Loucy (cell line): ENCODE data around the gene KIF14.

Source experiments
- H2AFZ ChIP-seq: fragments of 200-600 bp; sonication (generic); 2 replicates; pipeline ENCODE4 v1.6.0; 2016; ENCODE audit warnings: antibody characterized with exemption, mild to moderate bottlenecking, low read length, moderate library complexity
- H3F3A ChIP-seq: fragments of 200-600 bp; 2 replicates; pipeline ENCODE4 v1.6.0; 2016; ENCODE audit warnings: antibody characterized with exemption, low read depth, mild to moderate bottlenecking
- H3K27me3 ChIP-seq: fragments of 200-600 bp; sonication (generic); 2 replicates; pipeline ENCODE4 v1.6.1; 2014; ENCODE audit warnings: low read length, mild to moderate bottlenecking; ENCODE audit not compliant: insufficient read depth, poor library complexity, severe bottlenecking
- H3K36me3 ChIP-seq: fragments of 200-600 bp; sonication (generic); 2 replicates; pipeline ENCODE4 v1.6.1; 2016; ENCODE audit warnings: low read length; ENCODE audit not compliant: insufficient read depth
- H3K4me1 ChIP-seq: fragments of 200-600 bp; sonication (generic); 2 replicates; pipeline ENCODE4 v1.5.1; 2014; ENCODE audit warnings: low read length, mild to moderate bottlenecking; ENCODE audit not compliant: insufficient read depth, poor library complexity, severe bottlenecking
- H3K4me2 ChIP-seq: fragments of 200-600 bp; sonication (generic); 2 replicates; pipeline ENCODE4 v1.6.0; 2014; ENCODE audit warnings: antibody characterized with exemption, low read length, low read depth, mild to moderate bottlenecking; ENCODE audit not compliant: poor library complexity, severe bottlenecking
- H3K4me3 ChIP-seq: fragments of 200-600 bp; sonication (generic); 2 replicates; pipeline ENCODE4 v1.5.1; 2014; ENCODE audit warnings: low read length, mild to moderate bottlenecking, mixed read lengths; ENCODE audit not compliant: poor library complexity, severe bottlenecking
- H3K79me2 ChIP-seq: fragments of 200-600 bp; sonication (generic); 2 replicates; pipeline ENCODE4 v1.6.1; 2014; ENCODE audit warnings: low read length; ENCODE audit not compliant: insufficient read depth
- H3K9ac ChIP-seq: fragments of 200-600 bp; sonication (generic); 2 replicates; pipeline ENCODE4 v1.6.0; 2014; ENCODE audit warnings: mild to moderate bottlenecking, low read depth, low read length, moderate library complexity; ENCODE audit not compliant: poor library complexity, severe bottlenecking
- H3K9me2 ChIP-seq: fragments of 200-600 bp; sonication (generic); replicated peaks from 2 replicates; pipeline ENCODE4 v1.6.1; 2016; ENCODE audit warnings: low read depth, low read length, mixed read lengths
- H3K9me3 ChIP-seq: fragments of 200-600 bp; sonication (generic); 2 replicates; pipeline ENCODE4 v1.6.1; 2014; ENCODE audit warnings: mild to moderate bottlenecking, antibody characterized with exemption, low read length, low read depth; ENCODE audit not compliant: insufficient read depth
- H4K20me1 ChIP-seq: fragments of 200-600 bp; sonication (generic); 2 replicates; pipeline ENCODE4 v1.6.0; 2014; ENCODE audit warnings: antibody characterized with exemption, low read length, mild to moderate bottlenecking; ENCODE audit not compliant: insufficient read depth, poor library complexity, severe bottlenecking
- EZH2phosphoT487 ChIP-seq: fragments of 200-600 bp; IDR thresholded peaks from 2 replicates; pipeline ENCODE4 v1.6.1; 2018; ENCODE audit warnings: antibody characterized with exemption, mild to moderate bottlenecking, moderate library complexity, borderline replicate concordance
- TF ChIP-seq, protein P1 (sequence below): fragments of 200-600 bp; sonication (generic); conservative IDR thresholded peaks from 2 replicates; pipeline ENCODE4 v1.5.1; 2014; ENCODE audit warnings: mild to moderate bottlenecking, antibody characterized with exemption, low read length

Gene KIF14

DNA sequence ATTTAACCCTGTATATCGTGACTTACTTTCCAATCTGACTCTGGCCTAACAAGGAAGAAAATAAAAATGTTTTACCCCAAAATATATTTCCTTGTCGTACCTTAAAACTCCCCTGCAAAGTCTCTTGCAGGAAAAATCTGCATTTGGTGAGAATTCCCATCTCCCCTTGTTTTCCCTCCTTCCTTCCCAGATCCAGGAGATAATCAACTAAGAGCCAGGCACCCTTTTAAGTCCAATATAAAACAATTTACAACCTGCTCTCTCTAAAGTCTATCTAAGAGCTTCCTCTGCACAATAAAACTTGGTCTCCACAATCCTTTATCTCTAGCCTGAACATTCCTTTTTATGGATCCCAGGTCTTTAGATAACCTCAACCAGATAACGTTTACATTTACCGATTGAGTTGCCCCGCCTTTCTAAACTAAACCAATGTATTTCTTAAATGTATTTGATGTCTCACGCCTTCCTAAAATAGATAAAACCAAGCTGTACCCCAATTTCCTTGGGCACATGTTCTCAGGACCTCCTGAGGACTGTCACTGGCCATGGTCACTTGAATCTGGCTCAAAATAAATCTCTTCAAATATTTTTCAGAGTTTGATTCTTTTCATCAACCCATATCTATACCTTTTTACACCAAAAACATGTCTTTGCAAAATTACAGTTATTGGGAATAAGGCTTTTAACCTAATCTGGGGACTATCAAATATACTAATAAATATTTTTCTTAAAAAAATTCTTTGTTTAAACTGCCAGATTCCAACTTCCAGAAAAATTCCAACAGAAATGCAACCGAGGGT, 48.2 kb upstream of the KIF14 start:
- peaks cover 34% of the 10 kb centered on the region for H3K79me2 ChIP-seq

DNA sequence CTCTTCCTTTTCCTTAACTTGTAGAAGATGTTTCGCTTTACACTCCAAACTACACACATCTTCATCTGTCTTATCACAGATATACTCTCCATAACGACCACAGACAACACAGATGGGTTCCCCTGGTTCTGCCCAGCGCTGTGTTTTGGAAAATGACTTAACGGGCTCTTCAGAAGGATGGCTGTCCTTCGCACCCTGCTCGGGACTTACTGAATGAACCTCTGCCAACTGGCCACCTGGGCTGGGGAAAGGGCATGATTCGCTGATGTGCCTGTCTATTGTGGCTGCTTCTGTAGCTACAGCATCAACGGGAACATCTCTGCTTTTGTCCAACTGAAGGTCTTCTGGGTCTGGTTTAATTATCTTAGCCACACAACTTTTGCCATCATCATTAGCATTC, 45.8 kb upstream of the KIF14 start:
- Histone ChIP-seq H3F3A (no peaks in the 10 kb centered on the region), H3K9ac (no peak overlapping the region), H3K4me3 (peak overlapping the region; percentile 5), H3K27me3 (no peaks in the 10 kb centered on the region), H3K4me1 (peaks cover 47% of the 10 kb centered on the region), H2AFZ (no peak overlapping the region), H3K9me2 (no peaks in the 10 kb centered on the region), H3K36me3 (peaks cover 4% of the 10 kb centered on the region), H4K20me1 (no peaks in the 10 kb centered on the region), H3K4me2 (peak overlapping the region; percentile 61), H3K79me2 (peaks cover 43% of the 10 kb centered on the region), H3K9me3 (no peaks in the 10 kb centered on the region)
- TF ChIP-seq, protein P1, sequence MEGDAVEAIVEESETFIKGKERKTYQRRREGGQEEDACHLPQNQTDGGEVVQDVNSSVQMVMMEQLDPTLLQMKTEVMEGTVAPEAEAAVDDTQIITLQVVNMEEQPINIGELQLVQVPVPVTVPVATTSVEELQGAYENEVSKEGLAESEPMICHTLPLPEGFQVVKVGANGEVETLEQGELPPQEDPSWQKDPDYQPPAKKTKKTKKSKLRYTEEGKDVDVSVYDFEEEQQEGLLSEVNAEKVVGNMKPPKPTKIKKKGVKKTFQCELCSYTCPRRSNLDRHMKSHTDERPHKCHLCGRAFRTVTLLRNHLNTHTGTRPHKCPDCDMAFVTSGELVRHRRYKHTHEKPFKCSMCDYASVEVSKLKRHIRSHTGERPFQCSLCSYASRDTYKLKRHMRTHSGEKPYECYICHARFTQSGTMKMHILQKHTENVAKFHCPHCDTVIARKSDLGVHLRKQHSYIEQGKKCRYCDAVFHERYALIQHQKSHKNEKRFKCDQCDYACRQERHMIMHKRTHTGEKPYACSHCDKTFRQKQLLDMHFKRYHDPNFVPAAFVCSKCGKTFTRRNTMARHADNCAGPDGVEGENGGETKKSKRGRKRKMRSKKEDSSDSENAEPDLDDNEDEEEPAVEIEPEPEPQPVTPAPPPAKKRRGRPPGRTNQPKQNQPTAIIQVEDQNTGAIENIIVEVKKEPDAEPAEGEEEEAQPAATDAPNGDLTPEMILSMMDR: no peak

More for the DNA sequence above, 48.2 kb upstream of the KIF14 start:
- H3K9me2 ChIP-seq: no peaks in the 10 kb centered on the region
- H3K4me2 ChIP-seq: peak overlapping the region; percentile 86
- TF ChIP-seq, protein P1: no peak
- no peak for TF ChIP-seq EZH2phosphoT487
- H2AFZ ChIP-seq: peak overlapping the region; percentile 83
- H3K4me1 ChIP-seq: peaks cover 35% of the 10 kb centered on the region
- H3K4me3 ChIP-seq: peak overlapping the region; percentile 79
- peak overlapping the region; percentile 82 for H3K9ac ChIP-seq
- H3F3A ChIP-seq: no peaks in the 10 kb centered on the region
- no peaks in the 10 kb centered on the region for H3K27me3 ChIP-seq
- H3K36me3 ChIP-seq: no peaks in the 10 kb centered on the region
- no peaks in the 10 kb centered on the region for H3K9me3 ChIP-seq
- H4K20me1 ChIP-seq: no peaks in the 10 kb centered on the region

DNA sequence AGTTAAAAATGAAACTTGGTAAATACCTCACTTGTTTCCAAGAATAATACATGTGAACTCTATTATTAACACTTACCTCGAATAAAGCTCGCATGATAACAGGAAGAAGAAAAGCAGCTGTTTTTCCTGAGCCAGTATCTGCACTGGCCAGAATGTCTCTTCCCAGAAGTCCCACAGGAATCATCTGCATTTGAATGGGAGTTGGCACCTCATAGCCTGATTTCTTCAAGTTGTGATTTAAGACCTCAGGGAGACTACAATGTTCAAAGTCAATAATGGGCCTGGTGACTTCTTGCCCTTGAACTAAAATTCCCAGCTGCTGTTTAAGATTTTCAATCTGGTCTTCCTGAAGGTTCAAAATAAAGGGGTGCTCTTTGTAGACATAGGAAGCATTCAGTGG, 45.3 kb upstream of the KIF14 start:
- Histone ChIP-seq H3K9me2 (no peaks in the 10 kb centered on the region), H3F3A (no peaks in the 10 kb centered on the region), H3K36me3 (peaks cover 5% of the 10 kb centered on the region), H3K79me2 (peaks cover 39% of the 10 kb centered on the region), H3K9ac (no peak overlapping the region), H3K9me3 (no peaks in the 10 kb centered on the region), H4K20me1 (no peaks in the 10 kb centered on the region), H3K4me3 (peak overlapping the region; percentile 5), H3K4me1 (peaks cover 43% of the 10 kb centered on the region), H3K27me3 (no peaks in the 10 kb centered on the region), H2AFZ (no peak overlapping the region), H3K4me2 (peak overlapping the region; percentile 61)
- TF ChIP-seq, protein P1: no peak
- no peak for TF ChIP-seq EZH2phosphoT487
